Esophagus muscularis mucosa (tissue), 4 donors: ENCODE data around the gene TMEM38B.

ENCODE experiments used
- EP300 ChIP-seq: sonication (generic); formaldehyde crosslinking; IDR thresholded peaks from one replicate; pipeline ENCODE4 v1.6.1; 2017; ENCODE audit warnings: antibody characterized with exemption
- POLR2A ChIP-seq: fragments of 450-650 bp; IDR thresholded peaks from one replicate; pipeline ENCODE4 v1.6.1; 2017; ENCODE audit warnings: antibody characterized with exemption, moderate library complexity, mild to moderate bottlenecking, low read depth
- POLR2AphosphoS5 ChIP-seq, 2 donors: sonication (generic); formaldehyde crosslinking; IDR thresholded peaks; one replicate each; pipeline ENCODE4 v1.6.1; 2017; ENCODE audit warnings: antibody characterized with exemption in 2 of 2
- TF ChIP-seq, protein P1 (sequence below), 3 experiments: fragments of 200-600 bp in 2 of 3; fragments of 450-650 bp in 1 of 3; sonication (generic) in 2 of 3; IDR thresholded peaks; one replicate each; pipeline ENCODE4 v1.5.1; 2017 to 2019; ENCODE audit warnings: antibody characterized with exemption in 3 of 3, mild to moderate bottlenecking in 2 of 3, moderate library complexity in 1 of 3

- TF ChIP-seq POLR2AphosphoS5 (IDR thresholded peaks at IDR 0.05): no peak
- TF ChIP-seq, protein P1, sequence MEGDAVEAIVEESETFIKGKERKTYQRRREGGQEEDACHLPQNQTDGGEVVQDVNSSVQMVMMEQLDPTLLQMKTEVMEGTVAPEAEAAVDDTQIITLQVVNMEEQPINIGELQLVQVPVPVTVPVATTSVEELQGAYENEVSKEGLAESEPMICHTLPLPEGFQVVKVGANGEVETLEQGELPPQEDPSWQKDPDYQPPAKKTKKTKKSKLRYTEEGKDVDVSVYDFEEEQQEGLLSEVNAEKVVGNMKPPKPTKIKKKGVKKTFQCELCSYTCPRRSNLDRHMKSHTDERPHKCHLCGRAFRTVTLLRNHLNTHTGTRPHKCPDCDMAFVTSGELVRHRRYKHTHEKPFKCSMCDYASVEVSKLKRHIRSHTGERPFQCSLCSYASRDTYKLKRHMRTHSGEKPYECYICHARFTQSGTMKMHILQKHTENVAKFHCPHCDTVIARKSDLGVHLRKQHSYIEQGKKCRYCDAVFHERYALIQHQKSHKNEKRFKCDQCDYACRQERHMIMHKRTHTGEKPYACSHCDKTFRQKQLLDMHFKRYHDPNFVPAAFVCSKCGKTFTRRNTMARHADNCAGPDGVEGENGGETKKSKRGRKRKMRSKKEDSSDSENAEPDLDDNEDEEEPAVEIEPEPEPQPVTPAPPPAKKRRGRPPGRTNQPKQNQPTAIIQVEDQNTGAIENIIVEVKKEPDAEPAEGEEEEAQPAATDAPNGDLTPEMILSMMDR (IDR thresholded peaks at IDR 0.05): no peak
- no peak for TF ChIP-seq POLR2A
- TF ChIP-seq EP300: no peak
These were observed 17.9 kb upstream of the TMEM38B start for GRCh38 chr9:105676351-105676923.
